HCT116 (cell line): ENCODE results near the gene RASAL2. TPM values are rescaled to one million over a fixed set of nuclear protein-coding genes. Genes with fewer than 3 reads are reported as not detected.

Experiments used
- ATAC-seq: fragments of 200-7000 bp; cut with Tn5 transposase; 2 replicates; pipeline ENCODE4 v1.9.1; 2020; ENCODE audit warnings: mild to moderate bottlenecking, moderate library complexity
- BruUV-seq: library from RNA; stranded (reverse); fragments of 400-500 nt; replicated peaks from 2 replicates; lab custom pipeline; 2021; lab: Mats Ljungman, UMichigan
- CTCF ChIA-PET: fragments of 300-600 bp; sonication (Branson Sonifier 250); formaldehyde crosslinking; loops from one replicate; lab custom pipeline; 2021; ENCODE audit warnings: antibody characterized with exemption; lab: Charles Lee
- POLR2A ChIA-PET: fragments of 300-600, 350-600 bp; sonication (Branson Sonifier 250); formaldehyde crosslinking; loops from one replicate; lab custom pipeline; 2021; ENCODE audit warnings: antibody characterized with exemption; lab: Charles Lee
- RAD21 ChIA-PET, 2 experiments: fragments of 300-600 bp; sonication (Branson Sonifier 250); formaldehyde crosslinking; loops; one replicate each; lab custom pipeline; 2023; ENCODE audit warnings: low total read pairs in 2 of 2; ENCODE audit not compliant: uncharacterized antibody in 2 of 2, unreplicated experiment in 2 of 2, low non-redundant PET in 1 of 2; lab: Charles Lee
- DNase-seq: peaks from one replicate; pipeline ENCODE4 v3.0.0-alpha.2; 2010; ENCODE audit warnings: low read depth, low spot score
- H2AFZ ChIP-seq: fragments of 200-600 bp; shearing (Covaris generic), sonication (generic); 2 replicates; pipeline ENCODE4 v1.6.1; 2017; ENCODE audit warnings: low read depth, mixed run types, mixed read lengths, antibody characterized with exemption, low read length; ENCODE audit not compliant: poor library complexity, severe bottlenecking
- H3K27ac ChIP-seq: 2 replicates; pipeline ENCODE4 v1.5.1; 2012; ENCODE audit warnings: low read depth, low read length
- H3K27me3 ChIP-seq: fragments of 200-600 bp; sonication (generic); 2 replicates; pipeline ENCODE4 v1.6.1; 2016; ENCODE audit warnings: mixed run types, low read length, mixed read lengths; ENCODE audit not compliant: insufficient read depth
- H3K36me3 ChIP-seq, 2 experiments: fragments of 200-500 bp in 1 of 2; fragments of 200-600 bp in 1 of 2; sonication (Bioruptor generic) in 1 of 2; sonication (generic) in 1 of 2; 2 replicates each; pipeline versions ENCODE4 v1.5.1 to v1.6.1; 2014 to 2016; ENCODE audit warnings: low read length in 2 of 2, inconsistent platforms in 1 of 2, mixed read lengths in 1 of 2, mixed run types in 1 of 2; ENCODE audit not compliant: insufficient read depth in 2 of 2, control insufficient read depth in 1 of 2
- H3K4me1 ChIP-seq, 2 experiments: fragments of 200-600 bp in 1 of 2; sonication (generic) in 1 of 2; 2 replicates each; pipeline versions ENCODE4 v1.5.1 to v1.6.1; 2012 to 2017; ENCODE audit warnings: low read length in 2 of 2, inconsistent platforms in 1 of 2, mild to moderate bottlenecking in 1 of 2, mixed read lengths in 1 of 2, mixed run types in 1 of 2, moderate library complexity in 1 of 2; ENCODE audit not compliant: insufficient read depth in 2 of 2, control insufficient read depth in 1 of 2
- H3K4me2 ChIP-seq: fragments of 200-600 bp; sonication (generic); 2 replicates; pipeline ENCODE4 v1.6.1; 2017; ENCODE audit warnings: mixed run types, low read length, mixed read lengths
- H3K4me3 ChIP-seq, 2 experiments: fragments of 200-600 bp in 1 of 2; sonication (generic) in 1 of 2; replicated peaks in 1 of 2; 2 replicates each; pipeline ENCODE4 v1.5.1; 2011 to 2016; ENCODE audit warnings: low read length in 2 of 2, control low read depth in 1 of 2, low read depth in 1 of 2, mild to moderate bottlenecking in 1 of 2, mixed read lengths in 1 of 2, mixed run types in 1 of 2
- H3K79me2 ChIP-seq: fragments of 200-600 bp; sonication (generic); 2 replicates; pipeline ENCODE4 v1.6.1; 2017; ENCODE audit warnings: mild to moderate bottlenecking, mixed run types, low read length, moderate library complexity, mixed read lengths; ENCODE audit not compliant: insufficient read depth
- H3K9ac ChIP-seq: fragments of 200-600 bp; sonication (generic); 2 replicates; pipeline ENCODE4 v1.6.1; 2016; ENCODE audit warnings: low read length, mixed read lengths
- H3K9me2 ChIP-seq: fragments of 200-600 bp; sonication (generic), shearing (Covaris generic); 2 replicates; pipeline ENCODE4 v1.6.1; 2017; ENCODE audit warnings: mixed run types, mild to moderate bottlenecking, moderate library complexity; ENCODE audit not compliant: insufficient read depth
- H3K9me3 ChIP-seq, 2 experiments: fragments of 200-500 bp in 1 of 2; fragments of 200-600 bp in 1 of 2; sonication (Bioruptor generic) in 1 of 2; sonication (generic) in 1 of 2; 2 replicates each; pipeline ENCODE4 v1.6.1; 2014 to 2017; ENCODE audit warnings: low read length in 2 of 2, mixed read lengths in 2 of 2, inconsistent platforms in 1 of 2, low read depth in 1 of 2, mild to moderate bottlenecking in 1 of 2, mixed run types in 1 of 2, moderate library complexity in 1 of 2; ENCODE audit not compliant: control insufficient read depth in 1 of 2, insufficient read depth in 1 of 2
- H4K20me1 ChIP-seq: fragments of 200-600 bp; sonication (generic), shearing (Covaris generic); 2 replicates; pipeline ENCODE4 v1.6.1; 2017; ENCODE audit warnings: mixed run types, mild to moderate bottlenecking, moderate library complexity; ENCODE audit not compliant: insufficient read depth
- ATF3 ChIP-seq: IDR thresholded peaks from 2 replicates; pipeline ENCODE4 v1.6.1; 2012
- CBX3 ChIP-seq: IDR thresholded peaks from 2 replicates; pipeline ENCODE4 v1.6.1; 2012; ENCODE audit warnings: low read depth
- CEBPB ChIP-seq: IDR thresholded peaks from 2 replicates; pipeline ENCODE4 v1.6.1; 2012; ENCODE audit warnings: low read depth
- CTCF ChIP-seq, 3 experiments: fragments of 200-600 bp in 1 of 3; sonication (generic) in 1 of 3; IDR thresholded peaks in 2 of 3; conservative IDR thresholded peaks in 1 of 3; 2 replicates each; pipeline ENCODE4 v1.5.1; 2012 to 2017; ENCODE audit warnings: low read depth in 2 of 3, low read length in 2 of 3, antibody characterized with exemption in 1 of 3, borderline replicate concordance in 1 of 3, control low read depth in 1 of 3, mild to moderate bottlenecking in 1 of 3, mixed read lengths in 1 of 3, mixed run types in 1 of 3, moderate library complexity in 1 of 3; ENCODE audit not compliant: insufficient read depth in 1 of 3
- ELF1 ChIP-seq: IDR thresholded peaks from 2 replicates; pipeline ENCODE4 v1.6.1; 2012; ENCODE audit warnings: low read depth, borderline replicate concordance
- EZH2 ChIP-seq: fragments of 200-600 bp; sonication (generic); IDR thresholded peaks from 2 replicates; pipeline ENCODE4 v1.6.1; 2017; ENCODE audit warnings: antibody characterized with exemption, mixed run types
- FOSL1 ChIP-seq: IDR thresholded peaks from 2 replicates; pipeline ENCODE4 v1.6.1; 2012; ENCODE audit warnings: low read depth
- JUND ChIP-seq: IDR thresholded peaks from 2 replicates; pipeline ENCODE4 v1.6.1; 2012
- MAX ChIP-seq: IDR thresholded peaks from 2 replicates; pipeline ENCODE4 v1.6.1; 2012
- POLR2A ChIP-seq: IDR thresholded peaks from 2 replicates; pipeline ENCODE4 v1.7.0; 2011; ENCODE audit warnings: borderline replicate concordance; ENCODE audit not compliant: insufficient read depth, insufficient read length; ENCODE audit errors: extremely low read depth
- POLR2AphosphoS5 ChIP-seq: IDR thresholded peaks from 2 replicates; pipeline ENCODE4 v1.6.1; 2011; ENCODE audit warnings: mild to moderate bottlenecking, low read depth, low read length, moderate library complexity
- REST ChIP-seq: IDR thresholded peaks from 2 replicates; pipeline ENCODE4 v1.6.1; 2012; ENCODE audit warnings: low read depth
- SIN3A ChIP-seq: IDR thresholded peaks from 2 replicates; pipeline ENCODE4 v1.6.1; 2012; ENCODE audit warnings: low read depth
- SP1 ChIP-seq: IDR thresholded peaks from 2 replicates; pipeline ENCODE4 v1.6.1; 2012; ENCODE audit warnings: low read depth
- SRF ChIP-seq: IDR thresholded peaks from 2 replicates; pipeline ENCODE4 v1.6.1; 2012; ENCODE audit warnings: low read depth
- TCF7L2 ChIP-seq: IDR thresholded peaks from 2 replicates; pipeline ENCODE4 v1.7.0; 2011; ENCODE audit warnings: borderline replicate concordance, inconsistent platforms; ENCODE audit not compliant: insufficient read depth, insufficient read length; ENCODE audit errors: extremely low read depth
- YY1 ChIP-seq: IDR thresholded peaks from 2 replicates; pipeline ENCODE4 v1.6.1; 2011; ENCODE audit warnings: low read length, low read depth, moderate library complexity, mild to moderate bottlenecking; ENCODE audit not compliant: insufficient replicate concordance; ENCODE audit errors: extremely low read depth
- intact Hi-C: fragments of 100-400 bp; cut with micrococcal nuclease; formaldehyde crosslinking; loops from 2 replicates; pipeline ENCODE4 v1.10.0; 2022
- total RNA-seq: library from RNA; stranded (reverse); gene quantifications from one replicate; pipeline ENCODE4 v1.2.1, GENCODE V29; 2021; ENCODE audit not compliant: unreplicated experiment

Gene RASAL2
- total RNA-seq, 1 experiment from 2014 or later: 11.7 TPM

DNA sequence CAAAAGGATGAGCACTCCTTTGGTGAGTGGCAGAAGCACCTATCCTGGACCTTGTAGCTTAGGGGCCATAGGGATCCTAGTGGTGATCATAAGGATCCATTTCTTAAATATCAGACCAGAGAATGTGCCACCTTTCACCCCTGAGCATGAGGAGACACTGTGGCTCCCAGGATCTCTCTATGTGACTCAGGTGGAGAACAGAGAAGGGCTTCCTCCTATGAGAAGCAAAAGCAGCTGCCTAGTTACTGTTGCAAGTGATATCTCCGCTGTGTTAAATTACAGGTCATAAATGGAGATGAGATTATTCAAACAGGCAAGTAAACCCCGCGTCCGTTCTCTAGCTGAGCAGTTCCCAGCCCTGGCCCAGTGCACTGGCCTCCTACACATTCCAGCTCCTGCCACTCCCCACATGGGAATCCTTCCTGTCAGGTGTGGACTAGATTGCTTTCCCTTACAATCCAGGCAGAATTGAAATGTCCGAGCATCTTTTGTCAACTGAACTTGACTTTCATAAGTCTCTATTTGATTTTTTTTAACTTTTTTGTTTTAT is 376.6 kb downstream of the RASAL2 start:
- peak; percentile 42; the same call in 1 of the 2 replicates for ATAC-seq
- RAD21 ChIA-PET: no interaction called here
- H3K4me2 ChIP-seq: no peak overlapping the region
- H3K36me3 ChIP-seq: no peaks in the 10 kb centered on the region; a peak in 1 of 4 replicates
- no peaks in the 10 kb centered on the region for H3K27me3 ChIP-seq
- DNase-seq: no peak
- no peak overlapping the region for H3K4me3 ChIP-seq
- no peak overlapping the region for H3K27ac ChIP-seq
- H3K9me2 ChIP-seq: no peaks in the 10 kb centered on the region
- no peak overlapping the region for H3K9ac ChIP-seq
- BruUV-seq: no TSS peak
- CTCF ChIA-PET: no interaction called here
- POLR2A ChIA-PET: no interaction called here
- H4K20me1 ChIP-seq: no peaks in the 10 kb centered on the region
- no peak for TF ChIP-seq ELF1
- no peak for TF ChIP-seq POLR2A
- no peak for TF ChIP-seq POLR2AphosphoS5
- no peak for TF ChIP-seq CBX3
- no peak for TF ChIP-seq ATF3
- no peak for TF ChIP-seq FOSL1
- TF ChIP-seq CTCF (IDR thresholded peaks at IDR 0.05 in 2 of 3, conservative IDR thresholded peaks at IDR 0.05 in 1 of 3; ENCODE audit: borderline replicate concordance in 1 of 3, insufficient read depth in 1 of 3, low read depth in 2 of 3, low read length in 2 of 3): no peak
- TF ChIP-seq TCF7L2: no peak
- TF ChIP-seq YY1: no peak
- no peak for TF ChIP-seq JUND
- TF ChIP-seq SRF: no peak
- TF ChIP-seq CEBPB: no peak
- no peak for TF ChIP-seq MAX
- no peak for TF ChIP-seq EZH2
- no peak for TF ChIP-seq SP1
- no peak for TF ChIP-seq REST
- no peak for TF ChIP-seq SIN3A
- H2AFZ ChIP-seq: no peak overlapping the region
- no peaks in the 10 kb centered on the region for H3K79me2 ChIP-seq
- H3K9me3 ChIP-seq: no peaks in the 10 kb centered on the region
- intact Hi-C loops: no loop called here
- 0 out of 4 replicates have a peak, but pooled peaks cover 2 to 5% of the 10 kb centered on the region in 2 experiments for H3K4me1 ChIP-seq
